ENCODE data around the gene LPP.

Gene LPP

GRCh38 chr3:188294823-188295487, 141.0 kb downstream of the LPP start:
- H2AFZ ChIP-seq (ENCODE audit: low read depth, low read length) = no peak overlapping the region
- no peak overlapping the region for H3K4me2 ChIP-seq (ENCODE audit: insufficient read depth, low read length)
- no peak for ATAC-seq (ENCODE audit: insufficient read depth, low read depth)
- TF ChIP-seq EZH2 (IDR thresholded peaks at IDR 0.05; ENCODE audit: borderline replicate concordance, low read depth, low read length, severe bottlenecking) (no peak), CTCF (IDR thresholded peaks at IDR 0.05; ENCODE audit: borderline replicate concordance, extremely low read depth, low read length, poor library complexity, severe bottlenecking) (no peak)
- no peaks in the 10 kb centered on the region for H4K20me1 ChIP-seq (ENCODE audit: insufficient read depth, low read length)
- no peak overlapping the region for H3K9ac ChIP-seq (ENCODE audit: low read depth, low read length)
- no peaks in the 10 kb centered on the region for H3K27me3 ChIP-seq (ENCODE audit: insufficient read depth, low read length, poor library complexity)
- no peaks in the 10 kb centered on the region for H3K9me3 ChIP-seq (ENCODE audit: insufficient read depth, low read length, severe bottlenecking)
- H3K79me2 ChIP-seq (ENCODE audit: insufficient read depth, low read length) = peaks cover 7% of the 10 kb centered on the region; the same call in 1 of the 2 replicates
- DNase-seq = no peak
- no peak overlapping the region for H3K27ac ChIP-seq (ENCODE audit: low read length)
- no peaks in the 10 kb centered on the region for H3K4me1 ChIP-seq (ENCODE audit: insufficient read depth, low read length)
- no peak overlapping the region for H3K4me3 ChIP-seq (ENCODE audit: low read depth in 1 of 2, low read length in 2 of 2)
- H3K36me3 ChIP-seq (ENCODE audit: insufficient read depth, low read length) = peaks cover 3% of the 10 kb centered on the region; the same call in 1 of the 2 replicates

- Histone ChIP-seq H3K4me3 (ENCODE audit: low read depth in 1 of 2, low read length in 2 of 2) (no peak overlapping the region), H3K4me2 (ENCODE audit: insufficient read depth, low read length) (no peak overlapping the region), H3K9me3 (ENCODE audit: insufficient read depth, low read length, severe bottlenecking) (no peaks in the 10 kb centered on the region), H3K27ac (ENCODE audit: low read length) (no peak overlapping the region), H3K9ac (ENCODE audit: low read depth, low read length) (no peak overlapping the region), H2AFZ (ENCODE audit: low read depth, low read length) (no peak overlapping the region), H3K27me3 (ENCODE audit: insufficient read depth, low read length, poor library complexity) (no peaks in the 10 kb centered on the region), H3K36me3 (ENCODE audit: insufficient read depth, low read length) (no peaks in the 10 kb centered on the region), H4K20me1 (ENCODE audit: insufficient read depth, low read length) (no peaks in the 10 kb centered on the region), H3K4me1 (ENCODE audit: insufficient read depth, low read length) (no peaks in the 10 kb centered on the region), H3K79me2 (ENCODE audit: insufficient read depth, low read length) (0 out of 2 replicates have a peak, but pooled peaks cover 7% of the 10 kb centered on the region)
- DNase-seq (no peak), ATAC-seq (ENCODE audit: insufficient read depth, low read depth) (no peak)
- no peak for TF ChIP-seq EZH2 (IDR thresholded peaks at IDR 0.05; ENCODE audit: borderline replicate concordance, low read depth, low read length, severe bottlenecking)
- no peak for TF ChIP-seq CTCF (IDR thresholded peaks at IDR 0.05; ENCODE audit: borderline replicate concordance, extremely low read depth, low read length, poor library complexity, severe bottlenecking)
These were observed 141.9 kb downstream of the LPP start for GRCh38 chr3:188295876-188296275.

GRCh38 chr3:188296761-188297612, 143.0 kb downstream of the LPP start:
- no peaks in the 10 kb centered on the region for H3K27me3 ChIP-seq (ENCODE audit: insufficient read depth, low read length, poor library complexity)
- H3K9me3 ChIP-seq (ENCODE audit: insufficient read depth, low read length, severe bottlenecking) = no peaks in the 10 kb centered on the region
- no peaks in the 10 kb centered on the region for H4K20me1 ChIP-seq (ENCODE audit: insufficient read depth, low read length)
- no peaks in the 10 kb centered on the region for H3K4me1 ChIP-seq (ENCODE audit: insufficient read depth, low read length)
- no peaks in the 10 kb centered on the region for H3K36me3 ChIP-seq (ENCODE audit: insufficient read depth, low read length)
- H3K79me2 ChIP-seq (ENCODE audit: insufficient read depth, low read length) = 0 out of 2 replicates have a peak, but pooled peaks cover 8% of the 10 kb centered on the region
- TF ChIP-seq EZH2 (IDR thresholded peaks at IDR 0.05; ENCODE audit: borderline replicate concordance, low read depth, low read length, severe bottlenecking) (no peak), CTCF (IDR thresholded peaks at IDR 0.05; ENCODE audit: borderline replicate concordance, extremely low read depth, low read length, poor library complexity, severe bottlenecking) (no peak)
- no peak for ATAC-seq (ENCODE audit: insufficient read depth, low read depth)
- DNase-seq = no peak
- no peak overlapping the region for H3K4me2 ChIP-seq (ENCODE audit: insufficient read depth, low read length)
- no peak overlapping the region for H3K4me3 ChIP-seq (ENCODE audit: low read depth in 1 of 2, low read length in 2 of 2)
- no peak overlapping the region for H3K9ac ChIP-seq (ENCODE audit: low read depth, low read length)
- H3K27ac ChIP-seq (ENCODE audit: low read length) = no peak overlapping the region
- no peak overlapping the region for H2AFZ ChIP-seq (ENCODE audit: low read depth, low read length)

Data from DND-41 (cell line).